ENCODE data around the gene GEN1.

GEN1 gene

DNA sequence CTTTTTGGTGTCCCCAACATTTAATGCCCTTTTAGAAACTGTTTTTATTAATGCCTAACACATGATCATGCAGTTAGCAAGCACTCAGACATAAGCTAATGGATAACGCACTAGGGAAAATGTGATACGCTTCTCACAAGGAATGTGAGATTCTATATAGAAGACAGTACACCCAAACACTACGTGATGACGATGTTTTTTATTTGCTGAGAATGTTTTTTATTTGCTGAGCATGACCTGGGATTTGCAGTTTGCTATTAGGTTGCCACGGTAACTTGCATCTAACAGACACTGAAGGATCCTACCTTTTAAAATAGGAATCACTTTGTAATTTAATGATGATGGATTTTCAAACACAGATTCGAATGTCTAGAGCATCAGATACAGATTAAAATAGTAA, 5.2 kb upstream of the GEN1 start:
- no peak overlapping the region for H3K9ac ChIP-seq
- peaks cover 17 to 79% (median 52%) of the 10 kb centered on the region in 11 experiments for H3K36me3 ChIP-seq
- H3K27me3 ChIP-seq: no peaks in the 10 kb centered on the region
- peaks cover 0 to 46% (median 5%) of the 10 kb centered on the region in 11 experiments; a peak in 10 of 22 replicates for H4K20me1 ChIP-seq
- TF ChIP-seq Cebpa-rat (IDR thresholded peaks at IDR 0.05): no peak
- H3K27ac ChIP-seq: no peak overlapping the region
- H3K4me3 ChIP-seq: no peak overlapping the region
- H3K4me1 ChIP-seq: peaks cover 30 to 43% (median 35%) of the 10 kb centered on the region in 10 experiments
- H3K9me3 ChIP-seq (replicated peaks in 1 of 11): no peaks in the 10 kb centered on the region
- peak overlapping the region in 2 of 11 experiments; percentile 21 to 80; a peak in 3 of 22 replicates for H3K4me2 ChIP-seq

DNA sequence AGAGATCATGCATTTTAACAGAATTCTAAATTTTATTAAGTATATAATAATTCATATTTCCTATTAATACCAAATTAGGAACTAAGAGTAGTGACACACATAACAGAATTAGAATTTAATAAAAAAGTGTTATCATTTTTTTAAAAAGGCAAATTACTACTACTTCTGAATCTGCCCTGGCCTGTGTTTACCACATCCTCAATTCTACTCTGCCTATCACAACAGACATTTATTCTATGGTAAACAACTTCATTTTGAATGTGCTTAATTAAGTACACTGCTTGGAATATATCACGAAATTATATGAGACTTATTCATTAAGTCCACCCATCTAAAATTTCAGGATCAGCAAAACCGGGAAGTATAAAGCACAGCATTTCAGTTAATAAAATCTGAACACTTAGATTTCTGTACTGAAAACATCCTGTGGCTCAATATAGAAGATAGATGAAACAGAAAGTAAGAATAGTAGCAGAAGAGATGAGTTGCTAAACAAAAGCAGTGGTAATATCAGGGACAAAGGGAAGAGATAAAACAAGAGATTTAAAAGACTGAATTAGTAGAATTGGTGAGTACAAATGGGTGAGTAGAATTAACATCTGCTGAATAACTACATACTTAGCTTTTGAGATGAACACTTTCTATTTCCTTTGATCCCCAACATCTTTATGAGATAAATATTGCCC, 4.0 kb upstream of the GEN1 start:
- Histone ChIP-seq H3K4me3 (peak overlapping the region in 6 of 10 experiments; percentile 85 to 99 (median 94); a peak in 9 of 20 replicates), H3K27me3 (no peaks in the 10 kb centered on the region), H3K4me1 (peaks cover 30 to 43% (median 35%) of the 10 kb centered on the region in 10 experiments), H3K4me2 (peak overlapping the region; percentile 64 to 91 (median 79); a peak in 21 of 22 replicates), H4K20me1 (peaks cover 0 to 34% (median 6%) of the 10 kb centered on the region in 11 experiments; a peak in 12 of 22 replicates), H3K27ac (peak overlapping the region in 10 of 11 experiments; percentile 31 to 99 (median 95); a peak in 17 of 22 replicates), H3K9ac (peak overlapping the region; percentile 3 to 99 (median 50); a peak in 17 of 22 replicates), H3K9me3 (replicated peaks in 1 of 11) (no peaks in the 10 kb centered on the region), H3K36me3 (peaks cover 6 to 68% (median 41%) of the 10 kb centered on the region in 11 experiments; a peak in 20 of 22 replicates)
- TF ChIP-seq Cebpa-rat (IDR thresholded peaks at IDR 0.05): no peak

DNA sequence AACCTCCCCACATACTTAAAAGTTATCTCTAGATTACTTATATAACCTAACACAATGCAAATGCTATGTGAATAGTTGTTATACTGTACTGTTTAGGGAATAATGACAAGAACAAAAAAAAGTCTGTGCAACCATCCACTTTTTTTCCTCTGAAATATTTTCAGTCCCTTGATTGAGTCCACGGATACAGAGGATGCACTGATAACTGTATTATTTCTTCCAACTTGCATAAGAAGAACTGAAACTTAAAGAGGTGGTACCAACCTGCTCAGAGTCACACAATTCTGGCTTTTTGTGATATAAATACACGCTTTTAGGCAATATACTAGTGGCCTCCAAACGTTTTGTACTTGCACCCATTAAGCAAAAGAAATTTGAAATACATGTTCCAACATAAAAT, 1.7 kb upstream of the GEN1 start:
- Histone ChIP-seq H3K9ac (peak overlapping the region; percentile 94 to 99 (median 97)), H3K4me1 (peaks cover 42 to 67% (median 56%) of the 10 kb centered on the region in 10 experiments)

DNA sequence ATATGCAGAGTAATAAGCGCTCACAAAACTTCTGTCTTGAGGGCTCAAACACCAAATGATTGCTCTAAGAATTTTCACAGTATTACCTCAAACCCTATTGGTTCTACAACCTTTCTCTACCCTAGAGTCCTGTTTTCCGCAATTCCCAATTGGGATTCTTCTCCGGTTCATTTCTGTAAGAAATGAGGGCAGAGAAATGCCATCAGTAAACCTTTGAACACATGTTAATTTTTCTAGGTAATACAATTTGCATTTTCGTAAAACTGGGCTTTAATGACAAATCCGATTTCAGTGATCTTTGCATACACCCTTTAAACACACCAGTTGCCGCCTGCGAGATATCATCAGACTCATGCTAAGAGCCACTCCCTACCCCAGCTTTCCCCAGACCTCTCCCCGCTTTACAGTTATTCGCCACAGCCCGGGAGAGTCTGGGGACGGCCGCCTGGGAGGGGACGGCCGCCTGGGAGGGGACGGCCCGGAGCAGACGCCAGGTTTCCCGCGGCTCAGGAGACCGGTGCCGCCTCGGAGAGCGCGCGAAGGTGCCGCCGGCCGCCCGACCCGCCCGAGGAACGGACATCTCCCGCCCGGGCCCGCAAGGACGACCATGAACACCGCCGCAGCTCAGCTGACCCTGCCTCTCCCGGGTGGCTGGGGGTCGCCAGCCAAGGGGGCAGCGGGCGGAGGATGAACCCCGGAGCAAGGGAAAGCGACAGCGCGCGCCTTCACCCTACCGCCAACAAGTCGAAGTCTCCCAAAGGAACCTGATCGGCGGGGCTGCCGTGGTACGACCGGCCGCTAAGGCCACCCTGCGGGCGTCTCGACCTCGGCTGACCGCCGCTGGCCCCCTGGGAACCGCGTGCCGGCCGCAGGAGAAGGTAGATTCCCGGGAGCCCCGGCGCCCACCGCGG, 791 bp upstream of the GEN1 start:
- no peak for TF ChIP-seq Cebpa-rat (IDR thresholded peaks at IDR 0.05)
- H3K4me1 ChIP-seq: peaks cover 42 to 76% (median 63%) of the 10 kb centered on the region in 10 experiments

More for the DNA sequence above, 1.7 kb upstream of the GEN1 start:
- Histone ChIP-seq H3K9me3 (replicated peaks in 1 of 11) (no peaks in the 10 kb centered on the region), H4K20me1 (peaks cover 0 to 22% (median 5%) of the 10 kb centered on the region in 11 experiments; a peak in 9 of 22 replicates), H3K4me2 (peak overlapping the region; percentile 68 to 91 (median 80)), H3K4me3 (peak overlapping the region; percentile 85 to 99 (median 92); a peak in 19 of 20 replicates), H3K27me3 (no peaks in the 10 kb centered on the region), H3K36me3 (peaks cover 0 to 44% (median 19%) of the 10 kb centered on the region in 11 experiments; a peak in 14 of 22 replicates), H3K27ac (peak overlapping the region; percentile 89 to 99 (median 98); a peak in 20 of 22 replicates)
- TF ChIP-seq Cebpa-rat (IDR thresholded peaks at IDR 0.05): no peak

DNA sequence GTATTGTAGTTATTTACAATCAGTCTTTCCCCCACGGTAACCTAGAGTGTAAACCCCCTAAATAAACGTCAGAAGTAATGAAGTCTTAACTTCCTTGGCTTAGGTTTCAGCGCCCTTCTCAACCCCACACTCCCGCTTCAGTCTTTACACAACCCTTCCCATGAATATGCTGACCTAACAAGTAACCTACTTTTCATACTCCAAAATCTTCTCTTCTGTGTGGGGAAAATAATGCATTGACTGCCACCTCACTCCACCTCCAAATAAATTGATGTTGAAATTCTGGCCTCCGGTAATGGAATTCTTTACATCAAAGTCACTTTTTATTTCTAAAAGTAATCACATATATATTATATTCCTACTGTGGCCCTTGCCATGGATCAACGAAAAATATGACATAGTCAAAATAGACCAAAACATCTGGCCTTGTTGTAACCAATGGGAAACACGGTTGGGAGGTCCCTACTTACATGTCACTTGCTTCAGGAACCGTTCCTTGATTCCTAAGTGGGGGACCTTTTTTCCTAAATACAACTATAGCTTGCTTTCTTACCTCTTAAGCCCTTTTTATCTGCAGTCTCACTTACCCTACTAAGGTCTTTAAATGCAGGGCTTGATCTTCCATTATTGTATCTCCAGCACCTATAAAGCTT, 961 bp downstream of the GEN1 start:
- Histone ChIP-seq H3K27ac (peak overlapping the region; percentile 89 to 99 (median 98)), H3K9ac (peak overlapping the region; percentile 94 to 99 (median 97)), H3K4me1 (peaks cover 48 to 80% (median 72%) of the 10 kb centered on the region in 10 experiments), H3K4me2 (peak overlapping the region; percentile 74 to 93 (median 87)), H3K27me3 (no peaks in the 10 kb centered on the region), H3K4me3 (peak overlapping the region; percentile 85 to 99 (median 92)), H4K20me1 (peaks cover 0 to 7% (median 0%) of the 10 kb centered on the region in 11 experiments; a peak in 3 of 22 replicates), H3K9me3 (replicated peaks in 1 of 11) (no peaks in the 10 kb centered on the region), H3K36me3 (peaks cover 0 to 33% (median 6%) of the 10 kb centered on the region in 11 experiments; a peak in 12 of 22 replicates)
- no peak for TF ChIP-seq Cebpa-rat (IDR thresholded peaks at IDR 0.05)

More for the DNA sequence above, 791 bp upstream of the GEN1 start:
- no peaks in the 10 kb centered on the region for H3K9me3 ChIP-seq (replicated peaks in 1 of 11)
- peak overlapping the region; percentile 89 to 99 (median 98) for H3K27ac ChIP-seq
- H3K4me2 ChIP-seq: peak overlapping the region; percentile 68 to 91 (median 80)
- H3K36me3 ChIP-seq: peaks cover 0 to 35% (median 13%) of the 10 kb centered on the region in 11 experiments; a peak in 14 of 22 replicates
- H3K27me3 ChIP-seq: no peaks in the 10 kb centered on the region
- H3K4me3 ChIP-seq: peak overlapping the region; percentile 85 to 99 (median 92)
- H3K9ac ChIP-seq: peak overlapping the region; percentile 94 to 99 (median 97)
- H4K20me1 ChIP-seq: peaks cover 0 to 13% (median 3%) of the 10 kb centered on the region in 11 experiments; a peak in 7 of 22 replicates

DNA sequence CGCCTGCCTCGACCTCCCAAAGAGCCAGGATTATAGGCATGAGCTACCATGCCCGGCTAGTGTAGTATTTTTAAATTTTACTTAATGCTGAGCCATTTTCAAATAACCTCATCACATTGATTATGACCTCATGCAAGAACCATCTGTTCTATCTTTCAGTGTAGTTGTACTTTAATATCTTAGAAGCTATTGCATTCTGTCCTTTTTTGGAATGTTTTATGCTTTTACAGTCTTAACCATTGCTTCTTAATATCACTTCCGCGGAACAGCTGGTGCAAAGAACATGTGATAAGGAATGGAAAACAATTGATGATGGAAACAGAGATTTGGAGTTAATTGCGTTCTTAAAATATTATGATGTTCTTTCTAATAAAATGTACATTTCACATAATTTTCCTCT, 2.7 kb downstream of the GEN1 start:
- H3K4me2 ChIP-seq: peak overlapping the region; percentile 60 to 93 (median 87); a peak in 21 of 22 replicates

DNA sequence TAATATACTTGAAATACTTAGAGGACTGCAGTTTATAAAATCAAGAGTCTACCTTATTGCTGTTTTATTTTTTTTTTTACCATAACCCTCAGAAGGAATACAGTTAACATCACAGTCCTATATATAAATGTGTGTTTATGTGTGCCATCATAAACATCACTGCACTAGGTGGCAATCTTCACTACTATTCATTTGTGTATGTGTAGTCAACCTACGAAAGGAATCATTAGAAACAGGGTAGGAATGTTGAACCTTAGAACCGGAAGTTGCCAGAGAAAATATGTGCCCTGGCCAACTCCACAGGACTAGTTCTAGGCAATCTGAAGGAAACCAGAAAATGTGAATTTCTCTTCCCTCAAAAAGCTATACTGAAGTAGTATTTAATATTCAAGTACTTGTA, 3.4 kb downstream of the GEN1 start:
- Histone ChIP-seq H3K9ac (peak overlapping the region; percentile 36 to 99 (median 94); a peak in 18 of 22 replicates), H3K27ac (peak overlapping the region in 10 of 11 experiments; percentile 89 to 99 (median 98); a peak in 19 of 22 replicates), H3K4me2 (peak overlapping the region; percentile 60 to 93 (median 87)), H4K20me1 (peaks cover 0 to 7% (median 0%) of the 10 kb centered on the region in 11 experiments; a peak in 2 of 22 replicates), H3K9me3 (replicated peaks in 1 of 11) (no peaks in the 10 kb centered on the region), H3K36me3 (peaks cover 0 to 42% (median 26%) of the 10 kb centered on the region in 11 experiments; a peak in 18 of 22 replicates), H3K4me1 (peaks cover 48 to 73% (median 61%) of the 10 kb centered on the region in 10 experiments), H3K27me3 (no peaks in the 10 kb centered on the region), H3K4me3 (peak overlapping the region in 4 of 10 experiments; percentile 91 to 99 (median 96); a peak in 8 of 20 replicates)
- TF ChIP-seq Cebpa-rat (IDR thresholded peaks at IDR 0.05): no peak

More for the DNA sequence above, 2.7 kb downstream of the GEN1 start:
- Histone ChIP-seq H3K9me3 (replicated peaks in 1 of 11) (no peaks in the 10 kb centered on the region), H3K4me3 (peak overlapping the region in 8 of 10 experiments; percentile 85 to 99 (median 92); a peak in 12 of 20 replicates), H3K4me1 (peaks cover 47 to 76% (median 63%) of the 10 kb centered on the region in 10 experiments), H3K36me3 (peaks cover 0 to 35% (median 20%) of the 10 kb centered on the region in 11 experiments; a peak in 17 of 22 replicates), H3K9ac (peak overlapping the region in 10 of 11 experiments; percentile 50 to 99 (median 94); a peak in 19 of 22 replicates), H3K27me3 (no peaks in the 10 kb centered on the region), H4K20me1 (peaks cover 0 to 7% (median 0%) of the 10 kb centered on the region in 11 experiments; a peak in 2 of 22 replicates), H3K27ac (peak overlapping the region in 10 of 11 experiments; percentile 89 to 99 (median 98); a peak in 18 of 22 replicates)
- TF ChIP-seq Cebpa-rat (IDR thresholded peaks at IDR 0.05): no peak
